Astrocyte (in vitro differentiated cells and primary cell): Measurements from ENCODE around the gene UPB1.

ENCODE experiments used
- EZH2 ChIP-seq: IDR thresholded peaks from 2 replicates; pipeline ENCODE4 v1.6.1; 2012; ENCODE audit warnings: mild to moderate bottlenecking, low read length, inconsistent platforms; ENCODE audit not compliant: insufficient read depth
- TF ChIP-seq, protein P1 (sequence below): IDR thresholded peaks from 2 replicates; pipeline ENCODE4 v1.5.1; 2011; ENCODE audit warnings: low read depth, mild to moderate bottlenecking, inconsistent platforms, low read length, moderate library complexity; ENCODE audit not compliant: insufficient read depth

DNA sequence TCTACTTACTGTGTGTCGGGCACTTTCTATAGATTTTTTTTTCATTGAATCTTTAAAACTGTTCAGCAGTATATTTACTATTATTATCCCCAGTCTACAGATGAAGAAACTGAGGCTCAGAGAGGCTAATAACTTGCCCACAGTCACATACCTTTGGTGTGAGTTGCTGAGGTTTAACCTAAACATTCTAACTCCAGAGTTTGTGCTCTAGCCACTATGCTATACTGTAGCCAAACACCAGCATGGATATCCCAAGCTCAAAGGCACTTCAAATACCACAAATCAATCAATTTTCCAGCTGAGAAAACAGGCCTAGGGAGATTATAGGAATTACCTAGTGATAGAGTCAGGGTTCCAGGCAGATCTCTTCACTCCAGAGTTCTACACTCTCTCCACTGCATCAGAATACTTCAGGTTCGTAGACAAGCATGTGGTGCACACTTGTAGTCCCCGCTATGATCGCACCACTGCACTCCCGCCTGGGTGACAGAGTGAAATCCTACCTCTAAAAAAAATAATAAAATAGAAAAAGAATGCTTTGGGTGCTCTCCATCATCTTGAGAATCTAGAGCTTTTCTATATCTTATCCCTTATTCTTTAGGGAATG is 20.4 kb upstream of the UPB1 start:
- TF ChIP-seq, protein P1, sequence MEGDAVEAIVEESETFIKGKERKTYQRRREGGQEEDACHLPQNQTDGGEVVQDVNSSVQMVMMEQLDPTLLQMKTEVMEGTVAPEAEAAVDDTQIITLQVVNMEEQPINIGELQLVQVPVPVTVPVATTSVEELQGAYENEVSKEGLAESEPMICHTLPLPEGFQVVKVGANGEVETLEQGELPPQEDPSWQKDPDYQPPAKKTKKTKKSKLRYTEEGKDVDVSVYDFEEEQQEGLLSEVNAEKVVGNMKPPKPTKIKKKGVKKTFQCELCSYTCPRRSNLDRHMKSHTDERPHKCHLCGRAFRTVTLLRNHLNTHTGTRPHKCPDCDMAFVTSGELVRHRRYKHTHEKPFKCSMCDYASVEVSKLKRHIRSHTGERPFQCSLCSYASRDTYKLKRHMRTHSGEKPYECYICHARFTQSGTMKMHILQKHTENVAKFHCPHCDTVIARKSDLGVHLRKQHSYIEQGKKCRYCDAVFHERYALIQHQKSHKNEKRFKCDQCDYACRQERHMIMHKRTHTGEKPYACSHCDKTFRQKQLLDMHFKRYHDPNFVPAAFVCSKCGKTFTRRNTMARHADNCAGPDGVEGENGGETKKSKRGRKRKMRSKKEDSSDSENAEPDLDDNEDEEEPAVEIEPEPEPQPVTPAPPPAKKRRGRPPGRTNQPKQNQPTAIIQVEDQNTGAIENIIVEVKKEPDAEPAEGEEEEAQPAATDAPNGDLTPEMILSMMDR: no peak
- no peak for TF ChIP-seq EZH2
